OCI-LY7 (cell line): ENCODE results near the gene ARHGEF40.

ENCODE experiments used
- EZH2phosphoT487 ChIP-seq: fragments of 200-600 bp; sonication (generic); IDR thresholded peaks from 2 replicates; pipeline ENCODE4 v1.6.1; 2018; ENCODE audit warnings: low read depth, borderline replicate concordance, mild to moderate bottlenecking, mixed run types, antibody characterized with exemption, low read length, moderate library complexity, mixed read lengths
- TF ChIP-seq, protein P1 (sequence below): fragments of 200-600 bp; sonication (generic); conservative IDR thresholded peaks from 2 replicates; pipeline ENCODE4 v1.5.1; 2014; ENCODE audit warnings: mild to moderate bottlenecking, antibody characterized with exemption, low read length, moderate library complexity, mixed read lengths

- TF ChIP-seq, protein P1, sequence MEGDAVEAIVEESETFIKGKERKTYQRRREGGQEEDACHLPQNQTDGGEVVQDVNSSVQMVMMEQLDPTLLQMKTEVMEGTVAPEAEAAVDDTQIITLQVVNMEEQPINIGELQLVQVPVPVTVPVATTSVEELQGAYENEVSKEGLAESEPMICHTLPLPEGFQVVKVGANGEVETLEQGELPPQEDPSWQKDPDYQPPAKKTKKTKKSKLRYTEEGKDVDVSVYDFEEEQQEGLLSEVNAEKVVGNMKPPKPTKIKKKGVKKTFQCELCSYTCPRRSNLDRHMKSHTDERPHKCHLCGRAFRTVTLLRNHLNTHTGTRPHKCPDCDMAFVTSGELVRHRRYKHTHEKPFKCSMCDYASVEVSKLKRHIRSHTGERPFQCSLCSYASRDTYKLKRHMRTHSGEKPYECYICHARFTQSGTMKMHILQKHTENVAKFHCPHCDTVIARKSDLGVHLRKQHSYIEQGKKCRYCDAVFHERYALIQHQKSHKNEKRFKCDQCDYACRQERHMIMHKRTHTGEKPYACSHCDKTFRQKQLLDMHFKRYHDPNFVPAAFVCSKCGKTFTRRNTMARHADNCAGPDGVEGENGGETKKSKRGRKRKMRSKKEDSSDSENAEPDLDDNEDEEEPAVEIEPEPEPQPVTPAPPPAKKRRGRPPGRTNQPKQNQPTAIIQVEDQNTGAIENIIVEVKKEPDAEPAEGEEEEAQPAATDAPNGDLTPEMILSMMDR = no peak
- no peak for TF ChIP-seq EZH2phosphoT487
Observed at GRCh38 chr14:21108791-21109190, 38.7 kb downstream of the ARHGEF40 start.
